Cardiac fibroblast (primary cell): Measurements from ENCODE around the gene C4BPA.

Source experiments
- DNase-seq, 2 donors: peaks; one replicate each; pipeline versions ENCODE4 v3.0.0 to v3.0.0-alpha.2; 2010; ENCODE audit warnings: low read depth in 2 of 2
- H3K4me3 ChIP-seq, 2 donors: replicated peaks in 1 of 2; 1 replicate in 1 of 2; 2 replicates in 1 of 2; pipeline ENCODE4 v1.5.1; 2011; ENCODE audit warnings: low read depth in 2 of 2, low read length in 2 of 2, mild to moderate bottlenecking in 2 of 2, moderate library complexity in 1 of 2
- TF ChIP-seq, protein P1 (sequence below): IDR thresholded peaks from one replicate; pipeline ENCODE4 v1.5.1; 2011; ENCODE audit warnings: low read depth, mild to moderate bottlenecking, low read length, inconsistent platforms

C4BPA gene

DNA sequence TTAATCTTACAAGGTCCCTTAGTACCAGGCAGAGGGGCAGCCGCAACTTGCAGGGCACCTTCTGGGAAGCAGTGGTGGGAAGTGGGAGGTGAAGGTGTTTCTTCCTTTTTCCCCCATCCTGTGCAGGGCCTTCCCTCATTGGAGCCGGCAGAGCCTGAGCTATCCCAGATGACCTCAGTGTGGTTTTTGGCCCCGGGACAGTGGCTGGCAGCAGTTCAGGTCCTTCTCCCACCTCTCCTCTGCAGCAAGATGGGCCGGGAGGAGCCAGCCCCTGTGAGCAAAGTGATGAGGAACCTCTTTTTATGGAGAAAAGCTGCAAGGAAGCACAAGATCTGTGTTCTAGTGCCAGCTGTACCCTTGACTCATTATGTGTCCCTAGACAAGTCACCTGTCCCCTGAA, 44.2 kb upstream of the C4BPA start:
- no peak overlapping the region for H3K4me3 ChIP-seq
- DNase-seq = no peak
- TF ChIP-seq, protein P1, sequence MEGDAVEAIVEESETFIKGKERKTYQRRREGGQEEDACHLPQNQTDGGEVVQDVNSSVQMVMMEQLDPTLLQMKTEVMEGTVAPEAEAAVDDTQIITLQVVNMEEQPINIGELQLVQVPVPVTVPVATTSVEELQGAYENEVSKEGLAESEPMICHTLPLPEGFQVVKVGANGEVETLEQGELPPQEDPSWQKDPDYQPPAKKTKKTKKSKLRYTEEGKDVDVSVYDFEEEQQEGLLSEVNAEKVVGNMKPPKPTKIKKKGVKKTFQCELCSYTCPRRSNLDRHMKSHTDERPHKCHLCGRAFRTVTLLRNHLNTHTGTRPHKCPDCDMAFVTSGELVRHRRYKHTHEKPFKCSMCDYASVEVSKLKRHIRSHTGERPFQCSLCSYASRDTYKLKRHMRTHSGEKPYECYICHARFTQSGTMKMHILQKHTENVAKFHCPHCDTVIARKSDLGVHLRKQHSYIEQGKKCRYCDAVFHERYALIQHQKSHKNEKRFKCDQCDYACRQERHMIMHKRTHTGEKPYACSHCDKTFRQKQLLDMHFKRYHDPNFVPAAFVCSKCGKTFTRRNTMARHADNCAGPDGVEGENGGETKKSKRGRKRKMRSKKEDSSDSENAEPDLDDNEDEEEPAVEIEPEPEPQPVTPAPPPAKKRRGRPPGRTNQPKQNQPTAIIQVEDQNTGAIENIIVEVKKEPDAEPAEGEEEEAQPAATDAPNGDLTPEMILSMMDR = no peak

DNA sequence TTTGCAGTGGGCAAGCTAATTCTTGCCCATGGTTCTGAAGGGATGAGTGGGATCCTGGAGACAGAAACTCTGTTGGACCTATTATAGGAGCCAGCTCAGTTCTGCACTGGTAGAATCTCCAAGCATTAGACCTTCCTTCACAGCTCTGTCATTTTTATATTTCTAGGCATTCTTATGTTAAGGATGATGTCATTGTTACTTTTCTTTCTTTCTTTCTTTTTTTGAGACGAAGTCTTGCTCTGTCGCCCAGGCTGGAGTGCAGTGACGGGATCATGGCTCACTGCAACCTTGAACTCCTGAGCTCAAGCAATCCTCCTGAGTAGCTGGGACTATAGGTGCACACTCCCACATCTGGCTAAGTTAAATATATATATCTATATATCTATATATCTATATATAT, 43.4 kb upstream of the C4BPA start:
- TF ChIP-seq, protein P1 = no peak
- H3K4me3 ChIP-seq = no peak overlapping the region
- no peak for DNase-seq

DNA sequence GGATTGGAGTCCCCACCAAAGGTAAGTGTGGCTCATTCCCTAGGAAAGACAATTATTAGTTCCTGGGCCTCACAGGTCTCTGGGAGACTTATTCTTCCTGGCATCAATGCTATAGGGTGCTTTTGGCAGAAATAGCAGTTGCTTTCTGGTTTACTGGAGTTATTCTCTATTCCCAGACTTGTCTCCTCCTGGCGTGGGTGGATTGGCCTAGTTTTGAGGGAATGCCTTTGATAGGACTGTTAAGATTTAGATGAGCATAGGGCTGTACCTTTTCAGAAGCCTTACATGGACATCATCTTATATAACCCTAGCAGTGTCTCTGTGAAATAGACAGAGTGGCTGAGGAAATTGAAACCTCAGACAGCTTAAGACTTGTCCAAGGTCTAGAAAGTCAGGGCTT, 42.0 kb upstream of the C4BPA start:
- TF ChIP-seq, protein P1 = no peak
- no peak for DNase-seq

DNA sequence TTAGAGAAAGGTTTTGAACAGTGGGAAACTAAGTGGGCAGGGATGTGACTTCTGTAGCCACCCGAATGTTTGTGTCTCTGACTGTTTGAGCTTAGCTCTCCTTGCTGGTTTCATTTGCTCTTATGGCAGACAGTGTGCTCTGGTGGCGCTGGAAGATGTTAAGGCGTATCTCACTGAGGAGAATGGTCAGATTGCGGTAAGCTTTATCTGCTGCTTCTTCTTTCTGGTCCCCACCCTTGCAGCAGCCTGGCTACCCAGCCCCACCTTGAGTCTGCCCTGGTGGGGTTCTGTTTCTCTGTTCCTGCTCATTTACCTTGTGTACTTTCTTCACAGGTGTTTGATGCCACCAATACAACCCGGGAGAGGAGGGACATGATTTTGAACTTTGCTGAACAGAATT, 41.0 kb upstream of the C4BPA start:
- H3K4me3 ChIP-seq = no peak overlapping the region
- TF ChIP-seq, protein P1 = no peak
- no peak for DNase-seq

More for the DNA sequence above, 42.0 kb upstream of the C4BPA start:
- H3K4me3 ChIP-seq = no peak overlapping the region

GRCh38 chr1:207064561-207064960, 39.5 kb upstream of the C4BPA start:
- TF ChIP-seq, protein P1 = no peak
- no peak for DNase-seq
- no peak overlapping the region for H3K4me3 ChIP-seq

DNA sequence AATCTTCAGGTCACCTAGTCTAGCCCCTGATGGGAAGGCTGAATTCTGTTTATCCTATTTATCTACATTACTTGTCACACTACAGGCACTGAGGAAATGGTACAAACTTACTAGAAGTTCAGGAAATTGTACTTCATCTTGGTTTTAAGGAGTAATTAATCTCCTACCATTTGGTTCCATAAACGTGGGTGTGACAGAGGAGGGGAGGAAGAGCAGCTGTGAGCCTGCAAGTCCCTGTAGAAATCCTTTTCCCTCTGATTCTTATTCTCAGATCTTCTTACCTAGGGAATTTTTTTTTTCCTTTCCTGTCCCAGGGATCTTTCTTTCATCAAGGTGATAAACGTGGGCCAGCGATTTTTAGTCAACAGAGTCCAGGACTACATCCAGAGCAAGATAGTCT, 36.8 kb upstream of the C4BPA start:
- TF ChIP-seq, protein P1 = no peak
- H3K4me3 ChIP-seq = no peak overlapping the region
- no peak for DNase-seq

DNA sequence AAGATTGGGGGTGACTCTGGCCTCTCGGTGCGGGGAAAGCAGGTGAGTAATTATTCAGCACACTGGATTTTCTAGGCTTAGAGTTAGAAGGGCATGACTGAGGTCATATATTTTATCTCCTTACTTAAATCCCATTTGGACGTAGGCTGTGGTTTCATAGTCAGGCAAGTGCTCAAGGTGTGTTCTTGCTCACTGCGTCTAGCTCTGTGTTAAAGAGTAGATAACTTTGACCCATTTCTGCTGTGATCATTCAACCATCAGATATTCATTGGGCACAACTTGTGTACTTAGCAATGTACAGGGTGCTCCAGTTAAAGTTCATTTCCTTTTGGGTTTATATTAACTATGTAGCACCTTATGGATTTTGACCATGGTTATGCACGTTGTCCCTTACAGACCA, 36.4 kb upstream of the C4BPA start:
- no peak overlapping the region for H3K4me3 ChIP-seq
- no peak for DNase-seq
- TF ChIP-seq, protein P1 = no peak
